ENCODE results near the gene ST6GALNAC3.

Gene ST6GALNAC3

DNA sequence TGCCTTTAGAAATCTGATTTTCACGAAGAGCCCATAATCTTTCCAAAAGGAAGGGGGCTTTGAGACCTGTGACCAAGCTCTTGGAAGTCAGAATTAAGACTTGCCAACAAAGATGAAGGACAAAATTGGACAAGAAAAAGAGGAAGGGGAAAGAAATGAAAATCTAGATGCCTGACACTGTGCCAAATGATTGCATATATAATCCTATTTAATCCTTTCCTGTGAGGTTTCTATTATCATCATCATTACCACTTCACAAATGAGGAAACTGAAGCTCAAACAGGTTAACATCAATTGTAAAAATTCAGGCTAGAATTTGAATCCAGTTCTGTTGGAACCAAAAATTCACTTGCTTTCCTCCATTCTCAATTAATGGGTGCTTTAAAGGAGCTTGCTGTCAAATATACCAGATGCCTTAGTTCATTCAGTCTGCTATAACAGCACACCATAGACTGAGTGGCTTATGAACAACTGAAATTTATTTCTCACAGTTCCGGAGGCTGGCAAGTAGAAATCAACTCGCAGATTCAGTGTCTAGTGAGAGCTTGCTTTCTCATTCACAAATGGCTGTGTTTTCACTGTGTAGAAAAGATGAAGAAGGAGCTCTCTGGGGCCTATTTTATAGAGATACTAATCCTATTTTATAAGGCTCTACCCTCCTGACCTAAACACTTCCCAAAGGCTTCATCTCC, 595.2 kb downstream of the ST6GALNAC3 start:
- Histone ChIP-seq H3K4me1 (ENCODE audit: control insufficient read depth, insufficient read depth, low read length) (no peaks in the 10 kb centered on the region), H3K27ac (ENCODE audit: insufficient read depth, low read depth, low read length, poor library complexity, severe bottlenecking) (no peak overlapping the region), H3K4me3 (ENCODE audit: insufficient read depth, low read depth, low read length) (no peak overlapping the region), H3K27me3 (ENCODE audit: control insufficient read depth, insufficient read depth, low read length, poor library complexity, severe bottlenecking) (no peaks in the 10 kb centered on the region), H3K36me3 (ENCODE audit: control insufficient read depth, insufficient read depth, low read length) (no peaks in the 10 kb centered on the region), H3K9me3 (ENCODE audit: control insufficient read depth, low read length) (no peaks in the 10 kb centered on the region)
- 96 to 97% methylated on average over 3 of the region's 3 CpGs for WGBS, 2 experiments

DNA sequence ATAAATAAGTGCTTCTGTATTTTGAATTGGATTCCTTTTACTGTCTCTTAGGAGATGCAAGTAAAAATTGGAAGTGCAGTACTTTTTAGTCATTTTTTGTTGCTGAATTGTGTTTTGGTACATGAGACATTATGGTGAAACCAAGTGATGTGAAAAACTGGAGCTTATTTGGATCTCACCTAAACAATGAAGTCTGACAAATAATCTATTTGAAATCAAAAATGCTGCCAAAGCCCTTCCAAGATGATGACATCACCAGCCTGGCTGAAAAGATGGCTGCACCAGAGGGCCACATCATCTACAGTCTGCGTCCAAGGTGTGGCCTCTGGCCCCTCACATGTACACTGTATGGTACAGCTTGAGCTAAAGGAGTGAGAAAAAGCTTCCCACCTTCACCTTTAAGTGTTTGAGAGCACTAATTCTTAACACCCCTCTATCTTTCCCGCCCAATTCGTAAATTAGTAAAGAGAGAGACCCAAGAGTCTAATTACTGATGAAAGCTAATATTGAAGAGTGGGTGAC, 600.2 kb downstream of the ST6GALNAC3 start:
- WGBS, 2 experiments: 75 to 98% methylated on average over 3 of the region's 3 CpGs
- Histone ChIP-seq H3K4me1 (ENCODE audit: control insufficient read depth, insufficient read depth, low read length) (no peaks in the 10 kb centered on the region), H3K4me3 (ENCODE audit: insufficient read depth, low read depth, low read length) (no peak overlapping the region), H3K27ac (ENCODE audit: insufficient read depth, low read depth, low read length, poor library complexity, severe bottlenecking) (no peak overlapping the region), H3K27me3 (ENCODE audit: control insufficient read depth, insufficient read depth, low read length, poor library complexity, severe bottlenecking) (no peaks in the 10 kb centered on the region), H3K36me3 (ENCODE audit: control insufficient read depth, insufficient read depth, low read length) (no peaks in the 10 kb centered on the region), H3K9me3 (ENCODE audit: control insufficient read depth, low read length) (no peaks in the 10 kb centered on the region)

DNA sequence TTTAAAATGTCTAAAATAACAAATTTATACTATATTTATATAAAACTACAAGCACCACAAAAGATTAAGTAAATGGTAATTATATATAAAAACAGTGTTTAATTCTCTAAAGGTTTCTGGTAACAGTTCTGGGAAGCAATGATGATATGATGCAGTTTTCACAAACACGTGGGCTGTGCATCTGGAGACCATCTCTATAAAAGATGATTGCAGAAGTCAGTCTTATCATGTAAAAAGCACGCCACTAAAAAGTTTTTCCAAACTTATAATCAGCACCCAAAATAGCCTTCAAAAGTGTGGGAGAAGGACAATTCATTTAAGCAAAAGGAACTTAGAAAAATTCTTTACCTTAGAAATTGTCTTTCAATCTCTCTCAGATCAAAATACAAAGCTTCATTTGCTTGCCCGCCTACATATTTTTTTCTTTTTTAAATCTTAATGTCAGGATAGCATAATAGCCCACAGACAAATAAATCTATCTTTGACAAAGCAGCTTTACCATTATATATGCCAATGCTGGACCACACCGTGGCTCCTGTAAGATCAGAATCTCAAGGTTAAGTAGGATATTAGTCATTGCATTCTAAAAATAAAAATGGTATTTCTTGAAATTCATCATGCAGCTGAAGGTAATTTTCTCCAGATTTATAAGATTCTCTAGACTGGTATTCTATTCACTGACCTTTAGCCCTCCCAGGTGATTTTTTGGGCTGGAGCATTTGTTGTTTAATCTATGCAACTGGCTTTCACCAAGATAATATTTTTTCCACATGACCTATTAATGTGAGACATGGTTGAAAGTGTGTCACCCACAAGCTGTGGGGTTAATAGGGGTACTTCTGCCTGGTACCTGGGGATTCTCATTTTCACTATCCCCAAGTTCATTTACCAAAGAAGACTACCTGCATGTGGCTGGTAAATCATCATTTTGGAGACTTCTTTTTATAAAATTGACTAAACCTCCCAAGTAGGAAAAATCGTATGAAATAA, 603.2 kb downstream of the ST6GALNAC3 start:
- Histone ChIP-seq H3K36me3 (ENCODE audit: control insufficient read depth, insufficient read depth, low read length) (no peaks in the 10 kb centered on the region), H3K9me3 (ENCODE audit: control insufficient read depth, low read length) (no peaks in the 10 kb centered on the region), H3K27me3 (ENCODE audit: control insufficient read depth, insufficient read depth, low read length, poor library complexity, severe bottlenecking) (no peaks in the 10 kb centered on the region), H3K4me1 (ENCODE audit: control insufficient read depth, insufficient read depth, low read length) (peaks cover 5% of the 10 kb centered on the region), H3K27ac (ENCODE audit: insufficient read depth, low read depth, low read length, poor library complexity, severe bottlenecking) (no peak overlapping the region), H3K4me3 (ENCODE audit: insufficient read depth, low read depth, low read length) (no peak overlapping the region)
- 97 to 98% methylated on average over 4 to 5 of the region's 5 CpGs for WGBS, 2 experiments

GRCh38 chr1:76679534-76680152, 605.1 kb downstream of the ST6GALNAC3 start:
- peaks cover 5% of the 10 kb centered on the region for H3K4me1 ChIP-seq (ENCODE audit: control insufficient read depth, insufficient read depth, low read length)
- 89 to 92% methylated on average over 7 to 8 of the region's 8 CpGs for WGBS, 2 experiments

GRCh38 chr1:76680651-76681050, 606.1 kb downstream of the ST6GALNAC3 start:
- Histone ChIP-seq H3K36me3 (ENCODE audit: control insufficient read depth, insufficient read depth, low read length) (no peaks in the 10 kb centered on the region), H3K4me3 (ENCODE audit: insufficient read depth, low read depth, low read length) (no peak overlapping the region), H3K27me3 (ENCODE audit: control insufficient read depth, insufficient read depth, low read length, poor library complexity, severe bottlenecking) (no peaks in the 10 kb centered on the region), H3K27ac (ENCODE audit: insufficient read depth, low read depth, low read length, poor library complexity, severe bottlenecking) (no peak overlapping the region), H3K9me3 (ENCODE audit: control insufficient read depth, low read length) (no peaks in the 10 kb centered on the region), H3K4me1 (ENCODE audit: control insufficient read depth, insufficient read depth, low read length) (peaks cover 5% of the 10 kb centered on the region)
- 35 to 58% methylated on average over 1 of the region's 1 CpG for WGBS, 2 experiments

More at GRCh38 chr1:76679534-76680152, 605.1 kb downstream of the ST6GALNAC3 start:
- no peak overlapping the region for H3K27ac ChIP-seq (ENCODE audit: insufficient read depth, low read depth, low read length, poor library complexity, severe bottlenecking)
- no peaks in the 10 kb centered on the region for H3K27me3 ChIP-seq (ENCODE audit: control insufficient read depth, insufficient read depth, low read length, poor library complexity, severe bottlenecking)
- no peak overlapping the region for H3K4me3 ChIP-seq (ENCODE audit: insufficient read depth, low read depth, low read length)
- H3K9me3 ChIP-seq (ENCODE audit: control insufficient read depth, low read length): no peaks in the 10 kb centered on the region
- H3K36me3 ChIP-seq (ENCODE audit: control insufficient read depth, insufficient read depth, low read length): no peaks in the 10 kb centered on the region

- H3K4me1 ChIP-seq (ENCODE audit: control insufficient read depth, insufficient read depth, low read length): peaks cover 5% of the 10 kb centered on the region
- no peak overlapping the region for H3K27ac ChIP-seq (ENCODE audit: insufficient read depth, low read depth, low read length, poor library complexity, severe bottlenecking)
- WGBS, 2 experiments: 94 to 100% methylated on average over 1 of the region's 1 CpG
- H3K9me3 ChIP-seq (ENCODE audit: control insufficient read depth, low read length): no peaks in the 10 kb centered on the region
- no peaks in the 10 kb centered on the region for H3K27me3 ChIP-seq (ENCODE audit: control insufficient read depth, insufficient read depth, low read length, poor library complexity, severe bottlenecking)
- H3K36me3 ChIP-seq (ENCODE audit: control insufficient read depth, insufficient read depth, low read length): no peaks in the 10 kb centered on the region
- H3K4me3 ChIP-seq (ENCODE audit: insufficient read depth, low read depth, low read length): no peak overlapping the region
These were observed 607.6 kb downstream of the ST6GALNAC3 start for GRCh38 chr1:76682138-76682537.

Data from ectodermal cell (in vitro differentiated cells).